ENCODE results near the gene TMPRSS6. TPM values are rescaled to one million over a fixed set of nuclear protein-coding genes. Genes with fewer than 3 reads are reported as not detected.

TMPRSS6 gene
- total and polyA plus RNA-seq, 2 of the 8 experiments (the other 6 are each of a cell fraction or from before 2014, with no cell fraction given): 0.02 TPM; not detected in 1

DNA sequence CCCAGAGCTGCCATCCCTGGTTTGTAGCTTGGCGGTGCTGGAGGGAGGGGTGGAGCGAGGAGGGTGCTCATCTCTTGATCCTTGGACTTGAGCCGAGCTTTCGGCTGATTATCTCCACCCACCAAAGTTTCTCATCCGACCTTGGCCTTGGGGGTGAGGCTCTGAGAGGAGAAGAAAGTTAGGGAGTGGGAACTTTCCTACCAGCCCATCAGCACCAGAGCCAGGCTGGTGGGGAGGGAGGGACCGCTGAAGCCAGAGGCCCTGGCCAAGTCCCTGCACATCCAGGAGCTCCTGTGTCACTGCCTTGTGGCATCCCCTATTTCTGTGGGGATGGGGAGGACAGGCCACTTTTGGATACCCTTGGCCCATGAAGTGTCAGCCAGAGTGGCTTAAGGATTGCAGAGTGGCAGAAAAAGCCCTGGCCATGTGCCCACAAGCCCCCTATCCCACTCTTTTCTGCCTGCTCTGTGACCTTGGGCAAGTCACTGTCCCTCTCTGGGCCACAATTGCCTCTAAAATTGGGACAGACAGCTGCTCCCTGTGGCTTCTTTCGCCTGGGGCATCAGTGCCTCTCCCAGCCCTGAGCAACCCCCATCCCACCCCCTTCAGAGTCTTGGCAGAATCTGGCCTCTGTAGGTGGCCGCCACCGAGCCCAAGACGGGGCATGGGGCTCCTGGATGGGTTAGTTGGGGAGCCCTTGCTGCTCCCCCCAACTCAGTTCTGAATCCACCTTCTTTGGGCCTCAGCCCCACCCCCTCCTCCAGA lies 47.7 kb downstream of the TMPRSS6 start (continued):
- TF ChIP-seq BRCA1 (IDR thresholded peaks at IDR 0.05; ENCODE audit: low read depth, low read length) (no peak), RXRA (IDR thresholded peaks at IDR 0.05; ENCODE audit: insufficient read depth, low read depth, low read length) (no peak), E2F6 (IDR thresholded peaks at IDR 0.05) (no peak), TEAD4 (IDR thresholded peaks at IDR 0.05; ENCODE audit: low read depth, low read length) (no peak), BACH1 (IDR thresholded peaks at IDR 0.05; ENCODE audit: low read length) (no peak), HDAC6 (IDR thresholded peaks at IDR 0.05; ENCODE audit: low read depth, low read length) (no peak), CBX5 (IDR thresholded peaks at IDR 0.05; ENCODE audit: low read depth, low read length) (no peak), TAF7 (optimal IDR thresholded peaks at IDR 0.05; ENCODE audit: borderline replicate concordance, low read depth, low read length) (no peak)
